Neural cell (in vitro differentiated cells): ENCODE measurements around the gene MBD3L2.

Experiments used
- EP300 ChIP-seq: fragments of 450-650 bp; conservative IDR thresholded peaks from 2 replicates; pipeline ENCODE4 v1.6.1; 2014; ENCODE audit warnings: antibody characterized with exemption, mild to moderate bottlenecking, moderate library complexity; ENCODE audit not compliant: poor library complexity, severe bottlenecking
- EZH2 ChIP-seq: fragments of 200-600, 300-800 bp; shearing (Covaris generic), sonication (generic); IDR thresholded peaks from 2 replicates; pipeline ENCODE4 v1.6.1; 2014; ENCODE audit warnings: antibody characterized with exemption, low read length, borderline replicate concordance, mild to moderate bottlenecking; ENCODE audit not compliant: insufficient read depth, poor library complexity, severe bottlenecking
- MXI1 ChIP-seq: fragments of 450-650 bp; conservative IDR thresholded peaks from 2 replicates; pipeline ENCODE4 v1.6.1; 2014; ENCODE audit warnings: antibody characterized with exemption, mild to moderate bottlenecking; ENCODE audit not compliant: poor library complexity, severe bottlenecking
- RAD21 ChIP-seq: fragments of 450-650 bp; conservative IDR thresholded peaks from 2 replicates; pipeline ENCODE4 v1.6.1; 2014; ENCODE audit warnings: antibody characterized with exemption, mild to moderate bottlenecking, moderate library complexity
- SMC3 ChIP-seq: fragments of 450-650 bp; conservative IDR thresholded peaks from 2 replicates; pipeline ENCODE4 v1.6.1; 2014; ENCODE audit warnings: antibody characterized with exemption, mild to moderate bottlenecking, moderate library complexity; ENCODE audit not compliant: poor library complexity
- TAF1 ChIP-seq: IDR thresholded peaks from 2 replicates; pipeline ENCODE4 v1.6.1; 2012; ENCODE audit warnings: low read depth
- TF ChIP-seq, protein P1 (sequence below): fragments of 450-650 bp; IDR thresholded peaks from 2 replicates; pipeline ENCODE4 v1.5.1; 2014; ENCODE audit warnings: antibody characterized with exemption, mild to moderate bottlenecking, moderate library complexity; ENCODE audit not compliant: poor library complexity, severe bottlenecking

- TF ChIP-seq EP300, result no peak
- TF ChIP-seq, protein P1, sequence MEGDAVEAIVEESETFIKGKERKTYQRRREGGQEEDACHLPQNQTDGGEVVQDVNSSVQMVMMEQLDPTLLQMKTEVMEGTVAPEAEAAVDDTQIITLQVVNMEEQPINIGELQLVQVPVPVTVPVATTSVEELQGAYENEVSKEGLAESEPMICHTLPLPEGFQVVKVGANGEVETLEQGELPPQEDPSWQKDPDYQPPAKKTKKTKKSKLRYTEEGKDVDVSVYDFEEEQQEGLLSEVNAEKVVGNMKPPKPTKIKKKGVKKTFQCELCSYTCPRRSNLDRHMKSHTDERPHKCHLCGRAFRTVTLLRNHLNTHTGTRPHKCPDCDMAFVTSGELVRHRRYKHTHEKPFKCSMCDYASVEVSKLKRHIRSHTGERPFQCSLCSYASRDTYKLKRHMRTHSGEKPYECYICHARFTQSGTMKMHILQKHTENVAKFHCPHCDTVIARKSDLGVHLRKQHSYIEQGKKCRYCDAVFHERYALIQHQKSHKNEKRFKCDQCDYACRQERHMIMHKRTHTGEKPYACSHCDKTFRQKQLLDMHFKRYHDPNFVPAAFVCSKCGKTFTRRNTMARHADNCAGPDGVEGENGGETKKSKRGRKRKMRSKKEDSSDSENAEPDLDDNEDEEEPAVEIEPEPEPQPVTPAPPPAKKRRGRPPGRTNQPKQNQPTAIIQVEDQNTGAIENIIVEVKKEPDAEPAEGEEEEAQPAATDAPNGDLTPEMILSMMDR, result no peak
- no peak for TF ChIP-seq MXI1
- TF ChIP-seq SMC3, result no peak
- TF ChIP-seq RAD21, result no peak
- TF ChIP-seq TAF1, result no peak
- TF ChIP-seq EZH2, result no peak
Observed at GRCh38 chr19:7068599-7068998, 19.5 kb downstream of the MBD3L2 start.
